Fibroblast of the aortic adventitia (primary cell): ENCODE measurements around the gene SLC36A3. TPM values are rescaled to one million over a fixed set of nuclear protein-coding genes. Genes with fewer than 3 reads are reported as not detected.

Source experiments
- DNase-seq: peaks from one replicate; pipeline ENCODE4 v3.0.0-alpha.2; 2010; ENCODE audit warnings: low read depth
- H3K4me3 ChIP-seq: 2 replicates; pipeline ENCODE4 v1.5.1; 2011; ENCODE audit warnings: low read depth, mild to moderate bottlenecking, control low read depth, low read length, moderate library complexity
- CTCF ChIP-seq: IDR thresholded peaks from 2 replicates; pipeline ENCODE4 v1.5.1; 2011; ENCODE audit warnings: mild to moderate bottlenecking, low read length, control low read depth, inconsistent platforms; ENCODE audit not compliant: insufficient read depth
- total RNA-seq: library from RNA; depleted of rRNA; stranded (reverse); fragments of >200 nt; gene quantifications from 2 replicates; pipeline ENCODE4 v1.2.3, GENCODE V29; 2012; ENCODE audit warnings: low replicate concordance

SLC36A3 gene
- not detected in 2 replicates for total RNA-seq

GRCh38 chr5:151303666-151304065 lies at the start of gene SLC36A3:
SLC36A3 (minus strand) TSS chr5:151303766; CDS start chr5:151303354, 412 bp downstream.
- H3K4me3 ChIP-seq: no peak within 1 kb of the TSS
- no peak for TF ChIP-seq CTCF
- DNase-seq: no peak

- H3K4me3 ChIP-seq: no peak overlapping the region
- no peak for DNase-seq
- no peak for TF ChIP-seq CTCF
These were observed 48.1 kb upstream of the SLC36A3 start for GRCh38 chr5:151351671-151352070.

- H3K4me3 ChIP-seq: no peak overlapping the region
- TF ChIP-seq CTCF: no peak
- no peak for DNase-seq
These were observed 45.2 kb upstream of the SLC36A3 start for GRCh38 chr5:151348789-151349188.

GRCh38 chr5:151347369-151347768 lies 43.8 kb upstream of the SLC36A3 start, which contains the start of gene SLC36A2:
SLC36A2 (minus strand) TSS chr5:151347559; CDS start chr5:151347460, 99 bp downstream.
- DNase-seq: no peak

GRCh38 chr5:151345808-151346478 lies 42.4 kb upstream of the SLC36A3 start:
- no peak for TF ChIP-seq CTCF

More at GRCh38 chr5:151347369-151347768, 43.8 kb upstream of the SLC36A3 start, which contains the start of gene SLC36A2:
- no peak within 1 kb of the TSS for H3K4me3 ChIP-seq
- no peak for TF ChIP-seq CTCF

GRCh38 chr5:151345187-151345807 lies 41.7 kb upstream of the SLC36A3 start:
- no peak for TF ChIP-seq CTCF
- DNase-seq: no peak

More at GRCh38 chr5:151345808-151346478, 42.4 kb upstream of the SLC36A3 start:
- no peak overlapping the region for H3K4me3 ChIP-seq
- peak; percentile 22 for DNase-seq

More at GRCh38 chr5:151345187-151345807, 41.7 kb upstream of the SLC36A3 start:
- no peak overlapping the region for H3K4me3 ChIP-seq
